Mucosa of rectum (tissue), 2 donors: ENCODE measurements around the gene ATP10B.

ENCODE experiments used
- H3K27ac ChIP-seq, 2 donors: one replicate each; pipeline ENCODE4 v1.7.0; 2013; ENCODE audit warnings: inconsistent platforms in 2 of 2, low read depth in 2 of 2, low read length in 2 of 2
- H3K27me3 ChIP-seq, 2 donors: one replicate each; pipeline ENCODE4 v1.7.0; 2013; ENCODE audit warnings: low read length in 2 of 2; ENCODE audit not compliant: control insufficient read depth in 2 of 2, insufficient read depth in 2 of 2
- H3K36me3 ChIP-seq, 2 donors: one replicate each; pipeline ENCODE4 v1.7.0; 2013; ENCODE audit warnings: low read length in 2 of 2; ENCODE audit not compliant: control insufficient read depth in 2 of 2, insufficient read depth in 2 of 2
- H3K4me1 ChIP-seq, 2 donors: one replicate each; pipeline ENCODE4 v1.7.0; 2013; ENCODE audit warnings: low read length in 2 of 2, mild to moderate bottlenecking in 1 of 2; ENCODE audit not compliant: control insufficient read depth in 2 of 2, insufficient read depth in 2 of 2
- H3K4me3 ChIP-seq, 2 donors: one replicate each; pipeline ENCODE4 v1.7.0; 2013; ENCODE audit warnings: low read length in 2 of 2
- H3K9ac ChIP-seq, 2 donors: one replicate each; pipeline ENCODE4 v1.7.0; 2013; ENCODE audit warnings: low read length in 2 of 2, low read depth in 1 of 2, mild to moderate bottlenecking in 1 of 2
- H3K9me3 ChIP-seq, 2 donors: one replicate each; pipeline ENCODE4 v1.7.0; 2013; ENCODE audit warnings: low read length in 2 of 2; ENCODE audit not compliant: control insufficient read depth in 2 of 2
- donor health status: healthy.
- donor health status: Normal muscosa, but diverticular disease.

ATP10B gene

DNA sequence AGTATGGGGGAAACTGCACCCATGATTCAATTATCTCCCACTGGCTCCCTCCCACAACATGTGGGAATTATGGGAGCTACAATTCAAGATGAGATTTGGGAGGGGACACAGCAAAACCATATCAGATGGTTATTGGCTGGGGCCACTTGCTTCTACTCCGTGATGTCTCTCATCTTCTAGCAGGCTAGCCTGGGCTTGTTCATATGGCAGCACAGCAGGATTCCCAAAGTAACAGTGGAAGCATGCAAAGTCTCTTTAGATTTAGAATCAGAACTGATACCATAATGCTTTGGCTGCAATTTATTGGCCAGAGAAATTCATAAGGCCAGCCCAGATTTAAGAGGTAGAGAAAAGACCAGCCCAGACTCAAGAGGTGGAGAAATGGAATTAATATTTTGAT is 304.1 kb downstream of the ATP10B start:
- H3K4me1 ChIP-seq, result no peaks in the 10 kb centered on the region
- no peaks in the 10 kb centered on the region for H3K36me3 ChIP-seq
- no peaks in the 10 kb centered on the region for H3K9me3 ChIP-seq
- no peak overlapping the region for H3K9ac ChIP-seq
- H3K4me3 ChIP-seq, result no peak overlapping the region
- H3K27me3 ChIP-seq, result no peaks in the 10 kb centered on the region
- no peak overlapping the region for H3K27ac ChIP-seq

DNA sequence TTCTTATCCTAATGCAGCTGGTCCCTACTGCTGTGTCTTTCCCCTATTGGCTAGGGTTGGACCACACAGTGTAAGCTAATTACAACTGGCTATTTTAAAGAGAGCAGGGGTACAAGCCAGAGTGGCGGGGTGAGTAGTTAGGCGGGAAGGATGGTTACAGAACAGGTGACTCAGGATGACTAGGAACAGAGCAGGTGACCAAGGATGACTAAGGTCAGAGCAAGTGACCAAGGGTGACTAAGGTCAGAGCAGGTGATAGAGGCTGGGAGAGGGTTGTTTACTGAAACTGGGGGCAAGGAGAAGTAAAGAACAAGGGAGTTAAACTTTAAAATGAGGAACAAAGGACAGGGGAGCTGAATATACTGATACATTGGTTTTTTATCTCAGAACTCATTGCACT is 304.9 kb downstream of the ATP10B start:
- Histone ChIP-seq H3K27me3 (no peaks in the 10 kb centered on the region), H3K4me1 (no peaks in the 10 kb centered on the region), H3K27ac (no peak overlapping the region), H3K4me3 (no peak overlapping the region), H3K36me3 (no peaks in the 10 kb centered on the region), H3K9me3 (no peaks in the 10 kb centered on the region), H3K9ac (no peak overlapping the region)

DNA sequence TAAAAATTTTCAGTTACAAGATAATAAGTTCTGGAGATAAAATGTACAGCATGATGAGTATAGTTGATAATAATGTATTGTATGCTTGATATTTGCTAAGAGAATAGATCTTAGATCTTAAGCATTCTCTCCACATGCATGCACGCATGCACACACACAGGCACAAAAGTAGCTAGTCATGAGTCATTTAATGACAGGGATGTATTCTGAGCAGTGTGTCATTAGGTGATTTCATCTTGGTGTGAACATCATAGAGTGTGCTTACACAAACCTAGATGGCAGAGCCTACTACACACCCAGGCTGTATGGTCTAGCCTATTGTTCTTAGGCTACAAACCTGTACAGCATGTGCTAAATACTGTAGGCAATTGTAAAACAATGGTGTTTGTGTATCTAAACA is 306.2 kb downstream of the ATP10B start:
- Histone ChIP-seq H3K4me3 (no peak overlapping the region), H3K27me3 (no peaks in the 10 kb centered on the region), H3K27ac (no peak overlapping the region), H3K9me3 (no peaks in the 10 kb centered on the region), H3K36me3 (no peaks in the 10 kb centered on the region), H3K9ac (no peak overlapping the region), H3K4me1 (no peaks in the 10 kb centered on the region)

DNA sequence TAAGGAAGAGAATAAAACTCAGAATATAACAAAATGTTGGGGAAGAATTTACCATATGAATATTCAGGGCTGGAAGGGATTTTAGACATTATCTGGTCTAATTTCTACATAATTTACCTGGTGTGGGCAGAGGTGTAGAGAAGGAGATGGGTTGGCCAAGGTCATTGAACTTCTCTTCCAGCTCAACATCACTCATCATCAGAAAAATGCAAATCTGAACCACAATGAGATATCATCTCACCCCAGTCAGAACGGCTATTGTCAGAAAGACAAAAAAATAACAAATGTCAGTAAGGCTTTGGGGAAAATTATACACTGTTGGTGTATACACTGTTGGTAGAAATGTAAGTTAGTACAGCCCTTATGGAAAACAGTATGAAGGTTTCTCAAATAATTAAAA is 308.6 kb downstream of the ATP10B start:
- Histone ChIP-seq H3K4me3 (no peak overlapping the region), H3K9ac (no peak overlapping the region), H3K36me3 (no peaks in the 10 kb centered on the region), H3K4me1 (no peaks in the 10 kb centered on the region), H3K27ac (no peak overlapping the region), H3K9me3 (no peaks in the 10 kb centered on the region), H3K27me3 (no peaks in the 10 kb centered on the region)

DNA sequence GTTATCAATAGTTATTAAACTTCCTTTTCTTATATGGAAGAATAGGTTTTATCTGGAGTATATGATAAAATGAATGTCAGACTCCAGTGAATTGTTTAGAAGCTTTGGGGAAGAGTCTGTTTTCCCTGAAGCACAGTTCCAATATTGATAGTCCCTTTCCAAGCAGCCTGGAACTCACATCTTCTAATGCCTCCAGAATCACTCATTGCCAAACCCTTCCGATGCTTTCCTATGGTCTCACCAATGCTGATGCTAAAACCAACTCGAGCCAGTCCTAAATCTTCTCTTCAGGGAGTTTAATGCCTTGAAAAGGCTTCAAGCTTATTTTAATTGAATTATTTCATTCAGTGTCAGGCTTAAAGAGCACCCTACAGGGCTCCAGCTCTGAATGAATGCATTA is 309.2 kb downstream of the ATP10B start:
- no peak overlapping the region for H3K27ac ChIP-seq
- H3K4me3 ChIP-seq, result no peak overlapping the region
- H3K9ac ChIP-seq, result no peak overlapping the region
- no peaks in the 10 kb centered on the region for H3K9me3 ChIP-seq
- no peaks in the 10 kb centered on the region for H3K36me3 ChIP-seq
- H3K27me3 ChIP-seq, result no peaks in the 10 kb centered on the region
- no peaks in the 10 kb centered on the region for H3K4me1 ChIP-seq

DNA sequence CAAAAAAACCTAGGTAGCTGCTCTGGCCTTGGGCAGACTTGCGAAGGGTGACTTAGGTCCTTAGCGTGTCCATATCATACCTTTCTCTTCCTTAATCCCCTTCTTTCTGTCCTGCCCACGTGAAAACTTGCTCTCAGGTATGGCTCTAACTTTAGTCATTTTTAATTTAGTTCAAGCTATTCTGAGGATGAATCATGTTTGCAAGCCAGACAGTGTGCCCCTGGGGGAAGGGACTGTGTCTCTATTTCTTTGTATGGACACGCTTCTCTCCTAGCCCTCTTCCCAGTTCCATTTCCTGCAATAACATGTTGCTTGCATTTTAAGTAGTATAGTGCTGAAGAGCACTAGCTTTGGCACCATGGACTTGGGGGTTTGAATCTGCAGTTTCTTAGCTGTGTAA is 309.7 kb downstream of the ATP10B start:
- H3K4me3 ChIP-seq, result no peak overlapping the region
- H3K4me1 ChIP-seq, result no peaks in the 10 kb centered on the region
- H3K27me3 ChIP-seq, result no peaks in the 10 kb centered on the region
- H3K36me3 ChIP-seq, result no peaks in the 10 kb centered on the region
- no peaks in the 10 kb centered on the region for H3K9me3 ChIP-seq
- H3K9ac ChIP-seq, result no peak overlapping the region
- no peak overlapping the region for H3K27ac ChIP-seq

DNA sequence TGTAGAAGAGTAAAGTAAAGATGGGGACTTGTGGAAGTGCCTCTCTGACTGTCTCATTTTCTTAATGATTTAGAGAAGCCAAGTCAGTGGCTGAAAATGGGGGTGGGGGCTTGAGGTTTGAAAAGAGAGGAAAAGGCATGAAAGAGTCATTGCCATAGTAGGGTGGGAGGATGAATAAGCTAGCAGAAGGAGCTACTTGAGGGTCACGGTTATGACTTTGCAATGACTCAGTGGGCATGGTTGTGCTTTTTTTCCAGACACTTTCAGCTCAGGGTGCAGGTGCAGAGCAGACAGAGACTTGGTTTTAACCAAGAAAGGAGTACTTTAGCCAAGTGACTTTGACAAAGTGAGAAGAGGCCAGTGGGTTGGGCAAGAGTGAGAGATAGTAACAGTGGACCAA is 312.6 kb downstream of the ATP10B start:
- H3K27ac ChIP-seq, result no peak overlapping the region
- no peaks in the 10 kb centered on the region for H3K36me3 ChIP-seq
- H3K9me3 ChIP-seq, result no peaks in the 10 kb centered on the region
- no peaks in the 10 kb centered on the region for H3K4me1 ChIP-seq
- H3K9ac ChIP-seq, result no peak overlapping the region
- no peak overlapping the region for H3K4me3 ChIP-seq
- peaks cover 0 to 2% of the 10 kb centered on the region in 2 donors for H3K27me3 ChIP-seq

DNA sequence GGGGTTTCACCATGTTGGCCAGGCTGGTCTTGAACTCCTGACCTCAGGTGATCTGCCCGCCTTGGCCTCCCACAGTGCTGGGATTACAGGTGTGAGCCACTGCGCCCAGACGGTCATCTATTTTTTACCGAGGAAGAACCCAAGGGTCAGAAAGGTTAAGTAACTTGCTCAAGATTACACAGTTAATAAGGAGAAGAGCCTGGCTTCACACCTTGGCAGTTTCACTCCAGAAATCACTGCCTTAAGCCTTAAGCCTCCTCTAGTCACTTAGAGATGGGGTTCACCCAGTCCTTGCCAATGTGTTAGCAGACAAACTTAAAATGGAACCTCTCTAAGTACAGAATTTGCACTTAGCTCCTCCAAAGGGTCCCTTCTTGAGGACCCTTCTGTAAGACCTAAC is 314.1 kb downstream of the ATP10B start:
- Histone ChIP-seq H3K9me3 (no peaks in the 10 kb centered on the region), H3K27ac (no peak overlapping the region), H3K27me3 (peaks cover 0 to 2% of the 10 kb centered on the region in 2 donors), H3K9ac (no peak overlapping the region), H3K4me3 (no peak overlapping the region), H3K36me3 (no peaks in the 10 kb centered on the region), H3K4me1 (no peaks in the 10 kb centered on the region)

DNA sequence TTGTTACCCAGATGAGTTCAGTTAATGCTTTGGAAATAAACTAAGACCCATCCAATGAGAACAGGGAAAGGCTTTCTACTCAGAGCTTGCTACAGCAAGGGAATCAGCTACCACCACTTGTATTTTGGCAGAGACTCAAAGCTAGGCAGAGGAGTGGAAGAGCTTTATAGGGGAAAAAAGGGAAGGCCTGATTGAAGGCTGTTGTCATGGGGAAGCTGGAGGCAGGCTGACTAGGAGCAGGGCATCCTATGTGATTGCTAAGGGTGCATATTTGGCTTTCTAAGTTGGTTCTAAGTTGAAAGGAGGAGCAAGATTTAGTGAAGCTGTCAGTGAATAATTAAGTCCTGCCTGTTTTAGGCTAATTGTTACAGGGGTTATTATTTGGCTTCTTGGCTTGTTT is 314.9 kb downstream of the ATP10B start:
- Histone ChIP-seq H3K27ac (no peak overlapping the region), H3K9ac (no peak overlapping the region), H3K4me1 (no peaks in the 10 kb centered on the region), H3K4me3 (no peak overlapping the region), H3K9me3 (no peaks in the 10 kb centered on the region), H3K36me3 (no peaks in the 10 kb centered on the region), H3K27me3 (peaks cover 0 to 2% of the 10 kb centered on the region in 2 donors)

DNA sequence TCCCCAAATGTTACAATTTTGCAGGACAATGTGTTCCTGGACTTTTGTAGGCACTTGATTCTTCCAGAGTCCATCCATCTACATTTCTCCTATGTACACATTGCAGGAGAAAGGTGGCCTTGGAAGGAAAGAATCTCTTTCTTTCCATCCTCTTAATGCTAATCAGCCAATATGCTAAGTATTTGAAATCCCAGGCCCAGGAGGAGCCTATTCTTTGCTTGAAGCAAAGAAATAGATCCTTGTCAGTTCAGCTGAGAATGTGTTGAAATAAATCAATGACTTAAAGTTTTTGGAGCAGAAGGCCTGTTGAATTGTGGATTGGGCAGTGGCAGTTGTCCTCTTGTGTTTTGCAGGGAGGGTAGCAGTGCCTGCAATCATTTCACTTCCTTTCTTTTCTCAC is 317.1 kb downstream of the ATP10B start:
- Histone ChIP-seq H3K4me1 (no peaks in the 10 kb centered on the region), H3K9me3 (no peaks in the 10 kb centered on the region), H3K36me3 (no peaks in the 10 kb centered on the region), H3K27me3 (peaks cover 0 to 2% of the 10 kb centered on the region in 2 donors), H3K4me3 (no peak overlapping the region), H3K9ac (no peak overlapping the region), H3K27ac (no peak overlapping the region)

DNA sequence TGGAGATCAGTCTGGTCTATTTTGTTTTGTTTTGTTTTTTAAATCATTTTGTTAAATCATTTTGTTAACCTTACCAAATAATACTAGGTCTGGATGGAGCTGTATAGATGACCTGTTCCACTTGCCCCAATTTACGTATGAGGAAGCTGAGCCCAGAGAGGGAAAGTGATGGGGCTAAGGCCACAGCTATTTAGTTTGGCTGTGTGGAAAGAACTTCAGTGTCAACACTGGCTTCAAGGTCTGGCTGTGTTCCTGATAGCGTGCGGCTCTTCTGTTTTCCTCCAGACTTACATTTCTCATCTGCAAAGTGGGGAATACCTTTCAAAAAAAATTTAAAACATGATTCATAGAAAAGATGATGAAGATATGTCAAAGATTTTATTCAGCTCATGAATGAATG is 317.9 kb downstream of the ATP10B start:
- no peak overlapping the region for H3K9ac ChIP-seq
- H3K4me1 ChIP-seq, result no peaks in the 10 kb centered on the region
- peaks cover 0 to 2% of the 10 kb centered on the region in 2 donors for H3K27me3 ChIP-seq
- no peak overlapping the region for H3K4me3 ChIP-seq
- no peak overlapping the region for H3K27ac ChIP-seq
- H3K36me3 ChIP-seq, result no peaks in the 10 kb centered on the region
- H3K9me3 ChIP-seq, result no peaks in the 10 kb centered on the region
